IMR-90 (cell line): ENCODE measurements around the gene ANKDD1B. TPM values are rescaled to one million over a fixed set of nuclear protein-coding genes. Genes with fewer than 3 reads are reported as not detected.

ENCODE experiments used
- ATAC-seq: fragments of 200-7000 bp; cut with Tn5 transposase; 2 replicates; pipeline ENCODE4 v1.9.1; 2020; ENCODE audit warnings: low read depth, mild to moderate bottlenecking, moderate library complexity
- BruUV-seq: library from RNA; stranded (reverse); fragments of 400-500 nt; replicated peaks from 2 replicates; lab custom pipeline; 2021; lab: Mats Ljungman, UMichigan
- CTCF ChIA-PET: fragments of 300-600 bp; formaldehyde crosslinking; extraction: SDS; loops from one replicate; lab custom pipeline; 2021; ENCODE audit warnings: antibody characterized with exemption; lab: Yijun Ruan, JAX
- POLR2A ChIA-PET: fragments of 300-600 bp; sonication (Branson Sonifier 250); formaldehyde crosslinking; loops from one replicate; lab custom pipeline; 2022; ENCODE audit warnings: antibody characterized with exemption; ENCODE audit not compliant: unreplicated experiment; lab: Charles Lee
- DNase-seq: peaks from one replicate; pipeline ENCODE4 v3.0.0; 2013
- H2AFZ ChIP-seq: replicated peaks from 2 replicates; pipeline ENCODE3; 2013; ENCODE audit warnings: low read length, mild to moderate bottlenecking; ENCODE audit not compliant: poor library complexity
- H2AK5ac ChIP-seq: 2 replicates; pipeline ENCODE4 v1.6.1; 2013; ENCODE audit warnings: low read depth, low read length, inconsistent platforms
- H2AK9ac ChIP-seq: replicated peaks from 2 replicates; pipeline ENCODE3; 2013; ENCODE audit warnings: mild to moderate bottlenecking, low read depth, low read length, moderate library complexity; ENCODE audit not compliant: poor library complexity
- H2BK120ac ChIP-seq: 2 replicates; pipeline ENCODE4 v1.6.1; 2013; ENCODE audit warnings: low read depth, low read length, inconsistent platforms
- H2BK15ac ChIP-seq: 3 replicates; pipeline ENCODE4 v1.6.1; 2013; ENCODE audit warnings: low read depth, low read length, inconsistent platforms
- H2BK20ac ChIP-seq: 2 replicates; pipeline ENCODE4 v1.6.1; 2013; ENCODE audit warnings: low read depth, mild to moderate bottlenecking, inconsistent platforms, low read length, moderate library complexity
- H2BK5ac ChIP-seq: 2 replicates; pipeline ENCODE4 v1.6.1; 2013; ENCODE audit warnings: mild to moderate bottlenecking, low read depth, low read length, inconsistent platforms; ENCODE audit not compliant: poor library complexity, severe bottlenecking
- H3K14ac ChIP-seq: replicated peaks from 2 replicates; pipeline ENCODE4 v1.6.1; 2013; ENCODE audit warnings: low read depth, low read length, inconsistent platforms
- H3K18ac ChIP-seq: 2 replicates; pipeline ENCODE4 v1.6.1; 2013; ENCODE audit warnings: low read depth, low read length, control low read depth
- H3K23ac ChIP-seq: 2 replicates; pipeline ENCODE4 v1.6.1; 2013; ENCODE audit warnings: low read depth, low read length, inconsistent platforms
- H3K27ac ChIP-seq: 2 replicates; pipeline ENCODE4 v1.5.1; 2013; ENCODE audit warnings: mild to moderate bottlenecking, control low read depth, low read length; ENCODE audit not compliant: insufficient read depth
- H3K27me3 ChIP-seq: 2 replicates; pipeline ENCODE4 v1.6.1; 2013; ENCODE audit warnings: low read length; ENCODE audit not compliant: control insufficient read depth, insufficient read depth
- H3K36me3 ChIP-seq: 2 replicates; pipeline ENCODE4 v1.6.1; 2013; ENCODE audit warnings: low read length, mixed read lengths; ENCODE audit not compliant: control insufficient read depth, insufficient read depth
- H3K4ac ChIP-seq: 2 replicates; pipeline ENCODE4 v1.6.1; 2013; ENCODE audit warnings: low read depth, low read length, inconsistent platforms
- H3K4me1 ChIP-seq: 2 replicates; pipeline ENCODE4 v1.6.1; 2013; ENCODE audit warnings: low read length, mixed read lengths; ENCODE audit not compliant: control insufficient read depth, insufficient read depth
- H3K4me2 ChIP-seq: 2 replicates; pipeline ENCODE4 v1.6.1; 2013; ENCODE audit warnings: low read depth, mild to moderate bottlenecking, control low read depth, low read length, moderate library complexity
- H3K4me3 ChIP-seq: 2 replicates; pipeline ENCODE4 v1.5.1; 2013; ENCODE audit warnings: low read depth, mild to moderate bottlenecking, control low read depth, low read length, moderate library complexity; ENCODE audit not compliant: insufficient read depth
- H3K56ac ChIP-seq: 2 replicates; pipeline ENCODE4 v1.6.1; 2013; ENCODE audit warnings: low read length, inconsistent platforms; ENCODE audit not compliant: insufficient read depth; ENCODE audit errors: extremely low read depth
- H3K79me1 ChIP-seq, 2 experiments: 2 replicates each; pipeline ENCODE4 v1.6.1; 2013; ENCODE audit warnings: low read length in 2 of 2, inconsistent platforms in 1 of 2, low read depth in 1 of 2
- H3K9ac ChIP-seq: 2 replicates; pipeline ENCODE4 v1.6.1; 2013; ENCODE audit warnings: low read depth, low read length, control low read depth
- H3K9me1 ChIP-seq: 2 replicates; pipeline ENCODE4 v1.6.1; 2013; ENCODE audit warnings: low read length, inconsistent platforms; ENCODE audit not compliant: insufficient read depth
- H3K9me3 ChIP-seq: 2 replicates; pipeline ENCODE4 v1.6.1; 2013; ENCODE audit warnings: low read length; ENCODE audit not compliant: control insufficient read depth, insufficient read depth
- H4K20me1 ChIP-seq: 2 replicates; pipeline ENCODE4 v1.6.1; 2013; ENCODE audit warnings: low read length, inconsistent platforms; ENCODE audit not compliant: insufficient read depth
- H4K5ac ChIP-seq: 2 replicates; pipeline ENCODE4 v1.6.1; 2013; ENCODE audit warnings: mild to moderate bottlenecking, low read depth, low read length, control low read depth
- H4K8ac ChIP-seq, 2 experiments: 2 replicates each; pipeline ENCODE4 v1.6.1; 2013; ENCODE audit warnings: low read depth in 2 of 2, low read length in 2 of 2, control low read depth in 1 of 2, inconsistent platforms in 1 of 2
- H4K91ac ChIP-seq: 2 replicates; pipeline ENCODE4 v1.6.1; 2013; ENCODE audit warnings: low read depth, low read length, inconsistent platforms; ENCODE audit not compliant: insufficient read depth
- BHLHE40 ChIP-seq: fragments of 150-350 bp; IDR thresholded peaks from 2 replicates; pipeline ENCODE4 v1.6.1; 2016; ENCODE audit warnings: mild to moderate bottlenecking, low read depth, low read length
- CEBPB ChIP-seq: IDR thresholded peaks from 2 replicates; pipeline ENCODE4 v1.6.1; 2012; ENCODE audit warnings: low read depth, low read length, improper control_type of control experiment
- CHD1 ChIP-seq: IDR thresholded peaks from 2 replicates; pipeline ENCODE4 v1.6.1; 2012; ENCODE audit warnings: low read depth, low read length, improper control_type of control experiment
- CTCF ChIP-seq: conservative IDR thresholded peaks from 2 replicates; pipeline ENCODE4 v1.5.1; 2012; ENCODE audit warnings: mild to moderate bottlenecking, low read depth, low read length, improper control_type of control experiment
- FOS ChIP-seq: fragments of 150-350 bp; IDR thresholded peaks from 2 replicates; pipeline ENCODE4 v1.6.1; 2016; ENCODE audit warnings: low read depth, low read length
- MAFK ChIP-seq: IDR thresholded peaks from 2 replicates; pipeline ENCODE4 v1.6.1; 2012; ENCODE audit warnings: low read depth, low read length, improper control_type of control experiment
- MAZ ChIP-seq: IDR thresholded peaks from 2 replicates; pipeline ENCODE4 v1.6.1; 2012; ENCODE audit warnings: low read depth, mild to moderate bottlenecking, low read length, improper control_type of control experiment, moderate library complexity, borderline replicate concordance
- MXI1 ChIP-seq: IDR thresholded peaks from 2 replicates; pipeline ENCODE4 v1.6.1; 2012; ENCODE audit warnings: low read depth, mild to moderate bottlenecking, low read length, moderate library complexity, borderline replicate concordance
- NFE2L2 ChIP-seq: fragments of 150-350 bp; IDR thresholded peaks from 2 replicates; pipeline ENCODE4 v1.6.1; 2016; ENCODE audit warnings: low read depth, mild to moderate bottlenecking, low read length
- POLR2A ChIP-seq: IDR thresholded peaks from 2 replicates; pipeline ENCODE4 v1.6.1; 2012; ENCODE audit warnings: mild to moderate bottlenecking, low read depth, low read length
- RAD21 ChIP-seq: IDR thresholded peaks from 2 replicates; pipeline ENCODE4 v1.6.1; 2012; ENCODE audit warnings: low read length, improper control_type of control experiment
- RCOR1 ChIP-seq: IDR thresholded peaks from 2 replicates; pipeline ENCODE4 v1.6.1; 2012; ENCODE audit warnings: mild to moderate bottlenecking, low read length, improper control_type of control experiment; ENCODE audit not compliant: insufficient replicate concordance
- RFX5 ChIP-seq: IDR thresholded peaks from 2 replicates; pipeline ENCODE4 v1.8.0; 2012; ENCODE audit warnings: low read depth, mild to moderate bottlenecking, low read length, moderate library complexity
- SMC3 ChIP-seq: fragments of 150-350 bp; IDR thresholded peaks from 2 replicates; pipeline ENCODE4 v1.6.1; 2016; ENCODE audit warnings: low read depth, mild to moderate bottlenecking, antibody characterized with exemption, low read length, moderate library complexity
- WGBS, 2 experiments: methylation state at CpG; one replicate each; pipeline versions ENCODE4 v1.1.5 to v1.1.7; 2013; ENCODE audit warnings: missing lambda C conversion rate in 2 of 2; ENCODE audit not compliant: insufficient read length in 1 of 2; ENCODE audit errors: extremely low coverage in 2 of 2; 5-methylcytosine and 5-hydroxymethylcytosine counted together
- dilution Hi-C: fragments of 300-500 bp; cut with HindIII; formaldehyde crosslinking; loops from one replicate; pipeline ENCODE4 v1.14.3; 2018; ENCODE audit warnings: low sequenced_read_pairs; ENCODE audit not compliant: unreplicated experiment
- in situ Hi-C: fragments of 300-500 bp; cut with MboI; formaldehyde crosslinking; loops from 3 replicates; pipeline ENCODE4 v1.14.3; 2019; ENCODE audit warnings: low sequenced_read_pairs, inconsistent platforms, mixed read lengths
- intact Hi-C: fragments of 100-400 bp; cut with micrococcal nuclease; formaldehyde crosslinking; loops from 2 replicates; pipeline ENCODE4 v1.10.0; 2022
- polyA plus RNA-seq, 3 experiments: library from polyadenylated mRNA; depleted of rRNA; stranded (reverse); fragments of >200 nt; gene quantifications; 2 replicates each; pipeline ENCODE4 v1.2.3, GENCODE V29; 2012; ENCODE audit warnings: low replicate concordance in 1 of 3
- total RNA-seq: library from RNA; depleted of rRNA; stranded (reverse); fragments of >200 nt; gene quantifications from 2 replicates; pipeline ENCODE4 v1.2.3, GENCODE V29; 2012
- TF ChIP-seq, protein P1 (sequence below): fragments of 150-350 bp; IDR thresholded peaks from 2 replicates; pipeline ENCODE4 v1.6.1; 2017; ENCODE audit warnings: mild to moderate bottlenecking, antibody characterized with exemption, low read length, low read depth
- TF ChIP-seq, protein P2 (sequence below): fragments of 150-350 bp; IDR thresholded peaks from 2 replicates; pipeline ENCODE4 v1.6.1; 2016; ENCODE audit warnings: low read depth, mild to moderate bottlenecking, low read length, moderate library complexity, borderline replicate concordance

ANKDD1B gene
- total and polyA plus RNA-seq, 2 of the 4 experiments (the other 2 are of a cell fraction), result 0.24 TPM; not detected in 1

DNA sequence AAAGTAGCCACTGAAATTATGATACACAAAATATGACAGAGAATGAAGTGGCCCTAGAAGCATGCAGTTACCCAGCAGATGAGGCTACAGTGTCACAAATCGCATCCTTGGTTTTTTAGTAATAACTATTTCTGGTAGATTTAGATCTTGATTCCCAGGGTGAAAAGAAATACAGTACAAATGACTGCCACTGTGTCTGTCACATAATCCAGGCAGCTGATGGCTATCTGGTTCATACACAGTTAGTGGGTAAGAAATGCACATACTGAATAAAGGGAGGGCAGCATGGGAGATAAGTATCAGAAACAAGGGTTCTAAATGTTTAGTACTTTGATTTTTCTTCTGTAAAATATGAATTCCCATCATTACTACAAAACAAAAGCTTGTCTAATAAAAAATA lies 64.5 kb downstream of the ANKDD1B start:
- Histone ChIP-seq H3K9me1 (no peaks in the 10 kb centered on the region), H3K27ac (no peak overlapping the region), H3K23ac (no peak overlapping the region), H3K36me3 (peaks cover 1% of the 10 kb centered on the region; the same call in 1 of the 2 replicates), H3K9ac (no peak overlapping the region), H2BK5ac (no peak overlapping the region), H2BK20ac (no peak overlapping the region), H2AK5ac (no peak overlapping the region), H3K56ac (no peak overlapping the region), H3K4me2 (no peak overlapping the region), H2AK9ac (no peak overlapping the region), H3K4me1 (no peaks in the 10 kb centered on the region), H2BK120ac (no peak overlapping the region), H3K4ac (no peak overlapping the region), H4K8ac (no peak overlapping the region), H4K91ac (no peak overlapping the region), H2AFZ (no peak overlapping the region), H4K20me1 (no peaks in the 10 kb centered on the region), H3K18ac (no peak overlapping the region), H3K14ac (no peak overlapping the region), H3K79me1 (no peaks in the 10 kb centered on the region), H2BK15ac (no peak overlapping the region), H3K27me3 (no peaks in the 10 kb centered on the region), H3K9me3 (no peaks in the 10 kb centered on the region), H4K5ac (no peak overlapping the region), H3K4me3 (no peak overlapping the region)
- dilution Hi-C loops (no loop called here), in situ Hi-C loops (loop anchor here (25.0 kb wide), 1 partner anchor 288 kb away; no protein-coding TSS in a partner anchor), intact Hi-C loops (no loop called here)
- POLR2A ChIA-PET, result no interaction called here
- DNase-seq, result no peak
- ATAC-seq, result no peak
- BruUV-seq, result no TSS peak
- CTCF ChIA-PET, result interaction anchor here (0.6 kb wide), 1 partner anchor 292 kb away, joined by 3 read pairs; no protein-coding TSS in a partner anchor
- whole genome bisulfite sequencing, 2 experiments, result 60% methylated on average over 1 of the region's 1 CpG; no CpG with 5 or more reads in 1 of the 2 experiments
- TF ChIP-seq MXI1, result no peak
- no peak for TF ChIP-seq BHLHE40
- TF ChIP-seq SMC3, result no peak
- no peak for TF ChIP-seq CEBPB
- TF ChIP-seq CTCF, result no peak
- no peak for TF ChIP-seq NFE2L2
- no peak for TF ChIP-seq RFX5
- no peak for TF ChIP-seq RCOR1
- no peak for TF ChIP-seq CHD1
- TF ChIP-seq MAFK, result no peak
- no peak for TF ChIP-seq FOS
- no peak for TF ChIP-seq MAZ
- TF ChIP-seq RAD21, result no peak
- no peak for TF ChIP-seq POLR2A
- TF ChIP-seq, protein P1, sequence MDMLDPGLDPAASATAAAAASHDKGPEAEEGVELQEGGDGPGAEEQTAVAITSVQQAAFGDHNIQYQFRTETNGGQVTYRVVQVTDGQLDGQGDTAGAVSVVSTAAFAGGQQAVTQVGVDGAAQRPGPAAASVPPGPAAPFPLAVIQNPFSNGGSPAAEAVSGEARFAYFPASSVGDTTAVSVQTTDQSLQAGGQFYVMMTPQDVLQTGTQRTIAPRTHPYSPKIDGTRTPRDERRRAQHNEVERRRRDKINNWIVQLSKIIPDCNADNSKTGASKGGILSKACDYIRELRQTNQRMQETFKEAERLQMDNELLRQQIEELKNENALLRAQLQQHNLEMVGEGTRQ, result no peak
- TF ChIP-seq, protein P2, sequence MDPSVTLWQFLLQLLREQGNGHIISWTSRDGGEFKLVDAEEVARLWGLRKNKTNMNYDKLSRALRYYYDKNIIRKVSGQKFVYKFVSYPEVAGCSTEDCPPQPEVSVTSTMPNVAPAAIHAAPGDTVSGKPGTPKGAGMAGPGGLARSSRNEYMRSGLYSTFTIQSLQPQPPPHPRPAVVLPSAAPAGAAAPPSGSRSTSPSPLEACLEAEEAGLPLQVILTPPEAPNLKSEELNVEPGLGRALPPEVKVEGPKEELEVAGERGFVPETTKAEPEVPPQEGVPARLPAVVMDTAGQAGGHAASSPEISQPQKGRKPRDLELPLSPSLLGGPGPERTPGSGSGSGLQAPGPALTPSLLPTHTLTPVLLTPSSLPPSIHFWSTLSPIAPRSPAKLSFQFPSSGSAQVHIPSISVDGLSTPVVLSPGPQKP, result no peak
